ENCODE data around the gene ZNF280A.

The ZNF280A gene

GRCh38 chr22:22520020-22520656, at the start of gene ZNF280A:
Gene ZNF280A, minus strand, starts transcription at chr22:22520270. Its CDS starts 4,640 bp downstream, at chr22:22515630.
- DNase-seq = no peak

GRCh38 chr22:22569218-22569617, 49.1 kb upstream of the ZNF280A start:
- no peak for DNase-seq

- no peak for DNase-seq
Measured at GRCh38 chr22:22565981-22566380, 45.9 kb upstream of the ZNF280A start.

GRCh38 chr22:22558972-22559603, 39.0 kb upstream of the ZNF280A start, which contains the start of gene PRAME:
Gene PRAME, minus strand, starts transcription at chr22:22559265. Its CDS starts 2,433 bp downstream, at chr22:22556832.
- peak; percentile 90 for DNase-seq

GRCh38 chr22:22558071-22558971, 38.3 kb upstream of the ZNF280A start:
- no peak for DNase-seq

GRCh38 chr22:22556995-22557925, 37.2 kb upstream of the ZNF280A start:
- no peak for DNase-seq

GRCh38 chr22:22556578-22556977, 36.5 kb upstream of the ZNF280A start:
- no peak for DNase-seq

GRCh38 chr22:22555596-22555995, 35.5 kb upstream of the ZNF280A start:
- no peak for DNase-seq

GRCh38 chr22:22554587-22555284, 34.7 kb upstream of the ZNF280A start:
- DNase-seq = no peak

GRCh38 chr22:22553735-22554586, 33.9 kb upstream of the ZNF280A start:
- DNase-seq = no peak

- no peak for DNase-seq
Measured at GRCh38 chr22:22553141-22553540, 33.1 kb upstream of the ZNF280A start.

- DNase-seq = no peak
Measured at GRCh38 chr22:22552630-22553029, 32.6 kb upstream of the ZNF280A start.

- no peak for DNase-seq
Measured at GRCh38 chr22:22550789-22551434, 30.8 kb upstream of the ZNF280A start.

GRCh38 chr22:22548910-22549309, 28.8 kb upstream of the ZNF280A start:
- DNase-seq = no peak

GRCh38 chr22:22548317-22548716, 28.2 kb upstream of the ZNF280A start:
- no peak for DNase-seq

- DNase-seq = no peak
Measured at GRCh38 chr22:22547692-22548300, 27.7 kb upstream of the ZNF280A start.

- no peak for DNase-seq
Measured at GRCh38 chr22:22547226-22547625, 27.2 kb upstream of the ZNF280A start.

- no peak for DNase-seq
Measured at GRCh38 chr22:22546490-22546889, 26.4 kb upstream of the ZNF280A start.

- DNase-seq = no peak
Measured at GRCh38 chr22:22545084-22545483, 25.0 kb upstream of the ZNF280A start.
